ENCODE measurements around the gene COMMD6.
"Not testable (repeated sequence)": the region's sequence is repeated elsewhere in the genome, so short reads cannot be mapped to it uniquely, and the experiment has no call there.

Gene COMMD6

DNA sequence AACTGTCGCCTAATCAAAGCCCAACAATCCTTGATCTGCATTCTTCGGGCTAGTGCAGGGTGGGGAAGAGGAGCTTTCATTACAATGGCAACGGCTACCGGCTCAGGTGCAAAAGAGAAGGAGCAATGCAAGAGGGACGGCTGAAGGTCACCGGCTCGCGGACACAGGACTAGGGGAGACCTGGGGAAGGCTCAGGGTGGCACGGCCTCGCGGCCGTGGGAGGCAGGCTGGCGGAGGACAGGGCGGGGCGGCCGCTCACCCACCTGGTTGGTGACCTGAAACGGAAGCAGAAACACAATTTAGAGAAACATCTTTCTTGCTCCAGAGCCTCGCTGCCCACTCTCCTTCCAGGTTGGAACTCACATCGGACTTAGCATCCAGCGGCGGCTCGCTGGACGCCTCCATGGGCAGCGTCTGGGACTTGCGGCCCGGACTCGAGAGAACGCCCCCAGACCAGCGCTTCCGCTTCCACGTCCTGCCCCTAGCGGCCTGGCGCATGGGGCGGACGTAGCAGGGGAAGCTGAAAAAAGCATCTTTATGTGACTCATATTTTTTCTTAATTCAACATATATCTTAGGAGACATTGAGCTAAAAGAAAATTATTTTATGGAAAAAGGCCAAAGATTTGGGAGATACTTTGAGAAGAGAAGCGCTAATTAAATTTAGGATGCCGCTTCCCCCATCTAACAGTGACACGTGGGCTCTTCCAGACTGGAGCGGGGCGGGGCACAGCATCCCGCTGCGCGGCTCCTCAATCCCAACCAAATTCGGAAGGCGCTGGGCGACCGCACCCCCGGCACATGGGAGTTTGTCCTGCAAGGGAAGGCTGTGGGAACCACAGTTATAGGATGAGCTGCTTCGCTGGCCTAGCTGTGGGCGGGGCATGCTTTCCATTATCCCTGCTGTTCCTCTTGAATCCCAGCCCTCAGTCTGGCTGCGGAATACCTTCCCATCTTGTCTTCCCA is at the start of gene COMMD6:
Gene COMMD6 (minus strand): TSS at position 441 of the 965 bp plus-strand sequence. CDS start 36 bp downstream, at position 405.
- DNase-seq (ENCODE audit: low read depth, low spot score): peak; percentile 33

GRCh38 chr13:75585153-75585552 is 47.5 kb upstream of the COMMD6 start:
- no peak for DNase-seq (ENCODE audit: low read depth, low spot score)

- no peak for DNase-seq (ENCODE audit: low read depth, low spot score)
Measured at GRCh38 chr13:75583091-75583490, 45.5 kb upstream of the COMMD6 start.

DNA sequence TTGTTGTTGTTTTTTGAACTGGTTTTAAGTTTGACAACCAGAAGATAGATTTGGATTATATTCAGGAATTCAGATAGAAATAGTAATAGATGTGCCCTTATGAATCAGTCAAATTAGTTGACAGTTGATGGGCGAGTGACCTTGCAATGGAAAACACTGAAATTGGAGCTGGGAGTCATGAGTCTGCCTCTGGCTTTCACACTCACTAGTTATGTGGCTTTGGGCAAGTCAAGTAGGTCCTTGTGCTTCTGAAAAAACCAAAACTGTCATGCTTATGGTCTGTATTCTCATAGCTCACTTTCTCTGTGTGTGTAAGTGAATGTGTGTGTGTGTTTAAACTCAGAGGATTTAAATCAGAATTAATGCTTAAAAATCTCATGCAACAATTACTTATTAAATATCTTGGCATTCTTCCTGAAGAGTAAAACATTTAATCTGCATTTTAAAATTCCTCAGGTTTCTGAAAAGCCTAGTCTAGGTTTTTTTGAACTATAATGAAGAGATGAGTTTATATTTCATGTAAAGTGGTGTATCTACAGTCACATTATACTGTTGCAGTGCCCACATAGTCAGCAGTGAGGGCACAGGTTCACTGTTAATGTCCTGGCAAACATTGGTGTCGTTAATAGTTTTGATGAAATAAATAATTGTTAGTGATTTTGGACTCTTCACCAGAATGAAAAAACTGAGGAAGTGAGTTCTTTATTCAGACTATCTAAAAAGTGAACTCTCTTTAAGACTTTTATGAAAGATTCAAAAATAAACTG is 44.4 kb upstream of the COMMD6 start:
- DNase-seq (ENCODE audit: low read depth, low spot score): no peak

DNA sequence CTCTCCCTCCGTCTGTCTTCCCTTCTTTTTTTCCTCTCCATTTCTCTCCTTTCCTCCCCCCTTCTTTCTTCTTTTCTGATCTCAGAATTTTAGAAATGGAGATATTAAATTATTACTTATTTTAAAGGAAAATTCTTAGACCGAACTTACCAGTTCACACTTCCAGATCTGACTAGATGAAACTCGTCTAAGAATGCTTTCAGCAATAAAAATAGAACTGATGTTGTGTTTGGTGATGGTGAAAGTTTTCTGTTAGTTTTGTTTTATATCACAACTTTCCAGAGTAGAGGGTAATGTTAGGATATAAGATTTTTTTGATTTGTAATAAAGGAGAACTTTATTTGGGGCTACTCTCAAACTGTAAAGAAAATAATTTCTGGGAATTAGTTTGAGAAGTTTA is 41.9 kb upstream of the COMMD6 start:
- no peak for DNase-seq (ENCODE audit: low read depth, low spot score)

- no peak for DNase-seq (ENCODE audit: low read depth, low spot score)
Measured at GRCh38 chr13:75569576-75569975, 31.9 kb upstream of the COMMD6 start.

- no peak for DNase-seq (ENCODE audit: low read depth, low spot score)
Measured at GRCh38 chr13:75566658-75567057, 29.0 kb upstream of the COMMD6 start.

DNA sequence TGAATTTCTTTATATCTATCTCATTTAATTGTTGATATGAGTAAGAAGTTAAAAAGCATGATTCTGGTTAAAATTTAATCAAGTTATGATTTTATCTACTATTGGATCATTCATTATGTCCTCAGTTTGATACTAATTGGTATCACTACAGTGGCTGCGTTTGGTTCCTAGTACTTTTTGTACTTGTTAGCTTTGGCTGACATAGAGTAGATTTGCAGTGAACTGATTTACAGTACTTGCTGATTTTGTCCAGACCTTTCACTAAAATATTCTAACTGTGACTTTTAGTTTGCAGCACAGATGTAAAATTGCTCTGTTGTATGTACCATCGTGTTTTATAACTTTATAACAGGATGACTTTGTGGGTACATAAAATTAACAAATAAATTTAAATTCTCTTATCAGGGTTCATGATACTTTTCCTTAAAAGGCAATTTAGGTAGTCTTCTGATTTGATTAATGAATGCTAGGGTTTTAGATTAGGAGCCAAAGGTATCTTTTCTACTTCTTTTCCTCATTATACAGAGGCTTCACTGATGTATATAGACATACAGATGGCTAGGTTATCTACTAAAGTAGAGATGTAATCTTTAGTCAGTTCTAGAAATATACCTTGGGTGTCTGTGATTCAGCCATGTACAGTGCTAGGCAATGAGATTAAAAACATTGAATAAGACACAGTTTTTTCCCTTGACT is 20.7 kb upstream of the COMMD6 start:
- no peak for DNase-seq (ENCODE audit: low read depth, low spot score)

DNA sequence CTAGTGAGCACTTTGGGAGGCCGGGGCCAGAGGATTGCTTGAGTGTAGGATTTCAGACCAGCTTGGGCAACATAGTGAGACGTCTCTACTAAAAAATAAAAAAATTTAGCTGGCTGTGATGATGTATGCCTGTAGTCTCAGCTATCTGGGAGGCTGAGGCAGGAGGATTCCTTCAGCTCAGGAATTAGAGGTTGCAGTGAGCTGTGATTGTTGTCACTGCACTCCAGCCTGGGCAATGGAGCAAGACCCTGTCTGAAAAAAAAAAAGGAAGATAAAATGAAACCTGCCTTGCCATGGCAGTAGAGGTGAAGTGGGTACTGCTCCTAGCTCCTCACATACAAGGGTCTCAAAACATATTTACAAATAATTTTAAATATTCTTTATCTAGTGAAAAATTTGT is 19.3 kb upstream of the COMMD6 start:
- DNase-seq (ENCODE audit: low read depth, low spot score): no peak

DNA sequence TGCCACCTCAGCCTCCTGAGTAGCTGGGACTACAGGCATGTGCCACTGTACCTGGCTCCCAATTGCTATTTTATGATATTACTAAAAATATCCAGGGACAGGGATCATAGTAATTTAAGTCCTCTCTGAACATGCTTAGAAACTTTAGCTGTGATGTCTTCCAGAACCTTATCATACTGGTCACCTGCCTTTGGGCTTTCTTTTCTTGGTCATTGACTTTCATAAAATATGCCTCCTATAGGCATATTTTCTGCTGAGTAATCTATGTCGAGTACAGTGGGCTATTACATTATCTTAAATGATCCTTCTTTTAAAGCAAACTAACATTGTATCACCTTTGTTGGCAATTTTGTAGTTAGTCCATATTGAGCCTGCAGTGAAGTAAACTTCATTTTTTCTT is 18.2 kb upstream of the COMMD6 start:
- no peak for DNase-seq (ENCODE audit: low read depth, low spot score)

DNA sequence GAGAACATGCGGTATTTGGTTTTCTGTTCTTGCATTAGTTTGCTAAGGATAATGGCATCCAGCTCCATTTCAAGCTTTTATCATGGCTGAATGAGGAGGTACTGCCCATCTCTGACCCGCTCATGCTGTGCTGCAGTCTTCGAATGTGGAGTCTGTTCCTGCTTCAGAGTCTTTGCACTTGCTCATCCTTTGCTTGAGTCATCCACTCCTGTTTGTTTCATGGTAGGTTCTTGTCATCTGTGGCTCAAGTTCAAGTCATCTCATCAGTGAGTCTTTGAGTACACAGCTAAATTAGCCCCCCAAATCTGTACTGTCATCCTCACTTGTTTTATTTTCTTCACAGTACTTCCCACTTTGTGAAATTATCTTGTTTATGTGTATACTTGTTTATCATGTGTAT is 17.3 kb upstream of the COMMD6 start:
- DNase-seq (ENCODE audit: low read depth, low spot score): no peak

- no peak for DNase-seq (ENCODE audit: low read depth, low spot score)
Measured at GRCh38 chr13:75554464-75554863, 16.8 kb upstream of the COMMD6 start.

DNA sequence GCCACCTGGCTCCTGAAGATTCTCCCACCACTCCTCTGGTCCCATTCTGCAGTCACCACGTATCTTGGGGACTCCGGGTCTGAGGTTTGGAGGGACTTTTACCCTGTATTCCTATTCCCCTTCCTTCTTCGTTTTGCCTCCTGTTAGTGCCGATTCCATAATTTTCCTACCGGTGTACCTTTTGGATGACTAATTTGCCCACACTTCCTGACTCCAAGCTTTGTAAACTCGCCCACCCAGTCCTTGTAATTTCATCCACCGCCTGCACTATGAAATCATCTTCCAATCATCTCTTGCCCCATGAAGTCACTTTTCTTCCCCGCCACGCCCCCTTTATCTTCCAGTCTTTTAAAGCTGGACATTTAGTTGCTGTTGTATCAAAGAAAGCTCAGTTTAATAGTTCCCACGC is 12.5 kb upstream of the COMMD6 start:
- DNase-seq (ENCODE audit: low read depth, low spot score): no peak

GRCh38 chr13:75549262-75550158 is 11.9 kb upstream of the COMMD6 start, which contains the start of gene UCHL3:
UCHL3 (plus strand) TSS chr13:75549791; CDS start chr13:75549821, 30 bp downstream.
- peak; percentile 94 for DNase-seq (ENCODE audit: low read depth, low spot score)

GRCh38 chr13:75547917-75548316 is 10.3 kb upstream of the COMMD6 start:
- no peak for DNase-seq (ENCODE audit: low read depth, low spot score)

DNA sequence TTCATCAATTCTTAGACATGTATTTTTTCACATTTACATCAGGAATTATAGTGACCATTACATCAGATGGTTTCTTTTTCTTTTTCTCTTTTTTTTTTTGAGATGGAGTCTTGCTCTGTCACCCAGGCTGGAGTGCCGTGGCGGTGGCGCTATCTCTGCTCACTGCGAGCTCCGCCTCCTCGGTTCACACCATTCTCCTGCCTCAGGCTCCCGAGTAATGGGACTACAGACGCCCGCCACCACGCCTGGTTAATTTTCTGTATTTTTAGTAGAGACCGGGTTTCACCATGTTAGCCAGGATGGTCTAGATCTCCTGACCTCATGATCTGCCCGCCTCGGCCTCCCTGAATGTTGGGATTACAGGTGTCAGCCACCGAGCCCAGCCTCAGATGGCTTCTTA is 7.7 kb upstream of the COMMD6 start:
- not testable (repeated sequence) for DNase-seq (ENCODE audit: low read depth, low spot score)

GRCh38 chr13:75544681-75545330 is 7.2 kb upstream of the COMMD6 start:
- no peak for DNase-seq (ENCODE audit: low read depth, low spot score)

GRCh38 chr13:75541961-75542360 is 4.3 kb upstream of the COMMD6 start:
- no peak for DNase-seq (ENCODE audit: low read depth, low spot score)

DNA sequence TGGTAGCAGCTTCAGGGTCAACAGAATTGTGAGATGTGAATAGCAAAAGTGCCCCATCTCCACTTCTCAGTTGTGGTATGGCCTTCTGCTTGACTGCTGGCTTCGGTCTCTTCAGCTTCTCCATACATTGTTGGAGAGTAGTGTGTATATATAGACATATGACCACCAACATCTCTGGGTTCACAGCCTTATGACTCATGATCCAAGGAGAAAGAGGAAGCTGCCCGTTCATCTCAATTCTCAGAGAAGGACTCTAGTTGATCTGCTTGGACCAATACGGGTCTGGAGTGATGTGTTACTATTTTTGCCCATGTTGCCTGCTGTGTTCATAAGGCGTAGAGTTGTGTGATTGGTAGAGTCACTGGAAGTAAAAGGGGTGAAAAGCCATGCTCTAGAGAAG is 3.6 kb upstream of the COMMD6 start:
- no peak for DNase-seq (ENCODE audit: low read depth, low spot score)

GRCh38 chr13:75533861-75534260 is 3.8 kb downstream of the COMMD6 start:
- no peak for DNase-seq (ENCODE audit: low read depth, low spot score)

Measured in activated CD4-positive, CD25-positive, alpha-beta regulatory T cell treated with anti-CD3 and anti-CD28 coated beads, Interleukin-2, amount 50 U/mL, for 16 hours (primary cell).